Posterior cingulate gyrus (tissue), 11 donors: Measurements from ENCODE around the gene G6PD.
A peak's percentile ranks its signal among the peaks of the same experiment; 100 is the strongest.
"Not testable (repeated sequence)": the region's sequence is repeated elsewhere in the genome, so short reads cannot be mapped to it uniquely, and the experiment has no call there.

ENCODE experiments used
- DNase-seq, 10 donors: peaks; one replicate each; pipeline versions ENCODE4 v3.0.0 to v3.0.0-alpha.2; 2020 to 2021; ENCODE audit warnings: mixed read lengths in 3 of 10
- intact Hi-C: fragments of 100-400 bp; cut with DNase I; formaldehyde crosslinking; loops from one replicate; pipeline ENCODE4 v1.15.1; 2023

Gene G6PD

GRCh38 chrX:154546354-154547244 lies at the start of gene G6PD:
TSS of gene G6PD (minus strand) at chrX:154546846. CDS start at chrX:154546155, 691 bp downstream.
- intact Hi-C loops, result no loop called here
- DNase-seq, result peak in 5 of 10 donors; percentile 24 to 69 (median 56)

DNA sequence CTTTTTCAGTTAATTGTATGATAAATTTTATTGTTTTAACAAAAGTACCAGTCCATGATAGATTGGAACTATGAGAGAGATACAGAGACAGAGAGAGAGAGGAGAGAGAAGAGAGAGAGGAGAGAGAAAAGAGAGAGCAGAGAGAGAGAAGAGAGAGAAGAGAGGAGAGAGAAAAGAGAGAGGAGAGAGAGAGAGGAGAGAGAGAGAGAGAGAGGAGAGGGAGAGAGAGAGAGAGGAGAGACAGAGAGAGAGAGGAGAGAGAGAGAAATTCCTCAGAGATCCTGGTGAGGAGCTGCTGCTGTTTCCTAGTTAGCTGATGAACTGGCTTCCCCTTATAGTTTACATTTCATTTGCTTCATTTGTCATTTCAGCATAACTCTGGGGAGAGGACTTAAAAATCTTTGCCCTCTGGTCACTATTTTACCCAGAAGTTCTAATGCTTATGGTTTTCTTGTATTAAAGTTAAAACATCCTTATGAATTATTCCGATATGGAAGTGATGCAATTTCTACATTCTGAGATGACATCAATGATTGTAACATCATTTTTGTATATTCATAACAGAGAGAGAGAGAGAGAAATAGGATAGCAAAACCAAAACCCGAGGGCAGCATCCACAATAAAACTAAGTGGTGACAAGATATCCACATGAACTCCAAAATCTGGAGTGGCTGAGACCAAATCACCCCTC lies 49.1 kb upstream of the G6PD start:
- intact Hi-C loops, result no loop called here

DNA sequence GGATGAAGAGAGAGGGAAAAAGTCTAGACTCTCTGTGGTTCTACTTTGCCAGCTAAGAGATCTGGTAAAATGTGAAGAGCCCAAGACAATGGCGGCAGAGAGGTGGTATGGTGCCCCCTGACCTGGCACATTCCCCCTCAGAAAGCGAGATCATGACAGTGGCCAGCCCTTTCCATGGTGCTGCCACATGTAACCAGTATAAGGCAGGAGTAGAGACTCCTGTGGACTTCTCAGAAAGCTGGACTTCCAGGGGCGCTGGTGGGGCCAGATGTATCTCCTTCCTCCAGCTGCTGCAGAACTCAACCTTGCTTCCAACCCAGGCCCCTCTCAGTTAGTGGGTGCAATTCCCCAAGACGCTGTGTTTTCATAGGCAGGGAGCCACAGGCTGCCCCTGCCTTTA lies 47.8 kb upstream of the G6PD start:
- intact Hi-C loops, result no loop called here
- DNase-seq, result peak in 1 of 10 donors; percentile 32

More for the DNA sequence above, 49.1 kb upstream of the G6PD start:
- no peak for DNase-seq

GRCh38 chrX:154593201-154593600 lies 46.6 kb upstream of the G6PD start:
- peak in 1 of 10 donors; percentile 62 for DNase-seq
- intact Hi-C loops, result no loop called here

DNA sequence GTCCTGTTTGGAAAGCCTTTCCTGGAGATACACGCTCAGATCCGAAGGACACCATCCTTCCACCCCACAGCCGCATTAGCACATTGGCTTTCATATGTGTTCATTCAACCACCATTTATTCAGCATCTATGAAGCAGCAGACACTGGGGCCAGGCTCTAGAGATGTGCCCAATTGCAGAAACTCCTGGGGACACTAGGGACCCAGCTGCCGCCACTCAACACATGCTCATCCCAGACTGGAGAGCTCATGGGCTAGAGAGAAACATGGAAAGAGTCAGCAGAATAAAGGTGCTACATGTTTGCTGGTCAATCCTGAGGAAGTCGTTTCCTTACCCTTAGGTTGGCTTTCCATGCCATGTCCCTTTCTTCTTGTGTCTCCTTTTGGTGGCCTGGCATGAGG lies 45.9 kb upstream of the G6PD start:
- no peak for DNase-seq
- intact Hi-C loops, result no loop called here

- intact Hi-C loops, DNase-seq: not testable (repeated sequence)
Measured at GRCh38 chrX:154590415-154590814, 43.8 kb upstream of the G6PD start.

- DNase-seq, intact Hi-C loops: not testable (repeated sequence)
Measured at GRCh38 chrX:154584585-154585183, 38.0 kb upstream of the G6PD start, which contains the start of gene CTAG1A. TSS of gene CTAG1A (plus strand) at chrX:154585133. CDS start at chrX:154585207, 74 bp downstream.

- DNase-seq, intact Hi-C loops: not testable (repeated sequence)
Measured at GRCh38 chrX:154582994-154583393, 36.3 kb upstream of the G6PD start.

DNA sequence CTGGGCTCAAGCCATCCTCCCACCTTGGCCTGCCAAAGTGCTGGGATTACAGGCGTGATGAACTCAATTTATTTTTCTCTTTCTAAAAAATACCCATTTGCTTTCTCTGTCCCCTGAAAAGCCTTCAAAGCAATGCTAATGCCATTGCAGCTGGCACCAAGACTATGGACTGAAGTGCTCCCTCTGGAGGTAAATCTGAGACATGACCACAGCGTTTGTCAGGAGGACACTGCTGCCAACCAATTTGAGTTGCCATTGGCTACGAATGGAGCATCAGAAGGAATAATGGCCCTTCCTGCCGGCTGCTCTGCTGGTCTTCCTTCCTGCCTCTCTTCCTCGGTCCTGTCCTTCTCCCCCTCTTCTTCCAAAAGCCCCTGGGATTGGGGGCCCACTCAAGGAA lies 28.4 kb upstream of the G6PD start:
- intact Hi-C loops, result not testable (repeated sequence)

GRCh38 chrX:154573061-154573460 lies 26.4 kb upstream of the G6PD start:
- DNase-seq, intact Hi-C loops: not testable (repeated sequence)

More for the DNA sequence above, 28.4 kb upstream of the G6PD start:
- DNase-seq, result not testable (repeated sequence)

DNA sequence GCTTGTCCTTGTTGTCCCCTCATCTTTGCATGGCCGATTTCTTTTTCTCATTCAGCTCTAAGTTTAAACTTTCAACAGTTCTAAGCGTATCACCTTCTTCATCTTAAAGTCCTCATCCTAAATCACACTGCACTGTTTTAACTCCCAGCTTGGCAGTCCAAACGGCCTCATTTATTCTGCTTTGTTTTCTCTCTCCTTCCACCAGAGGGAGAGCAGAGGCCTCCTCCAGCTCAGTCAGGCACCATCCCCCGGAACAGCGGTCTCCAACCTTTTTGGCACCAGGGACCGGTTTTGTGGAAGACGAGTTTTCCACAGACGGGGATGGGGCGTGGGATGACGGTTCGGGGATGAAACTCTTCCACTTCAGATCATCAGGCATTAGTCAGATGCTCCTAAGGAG lies 23.7 kb upstream of the G6PD start:
- intact Hi-C loops, DNase-seq: not testable (repeated sequence)

DNA sequence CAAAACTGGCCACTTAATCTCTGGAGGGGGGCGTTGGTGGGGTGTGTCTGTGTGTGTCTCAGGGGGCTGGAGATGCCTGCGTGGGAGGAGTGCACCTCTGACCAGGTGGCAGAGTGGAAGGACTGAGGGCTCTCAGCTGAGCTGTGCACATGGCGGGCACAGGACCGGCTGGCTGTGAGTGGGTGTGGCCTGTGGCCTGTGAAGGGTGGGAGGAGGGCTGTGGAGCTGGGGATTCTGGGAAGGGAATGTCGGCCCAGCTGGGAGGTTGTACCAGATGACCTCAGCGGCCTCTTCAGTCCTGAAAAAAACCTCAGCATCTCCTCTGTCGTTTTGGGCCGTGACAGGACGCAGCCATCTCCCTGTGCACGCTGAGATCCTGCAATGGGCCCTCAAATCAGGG lies 15.6 kb upstream of the G6PD start:
- DNase-seq, intact Hi-C loops: not testable (repeated sequence)

DNA sequence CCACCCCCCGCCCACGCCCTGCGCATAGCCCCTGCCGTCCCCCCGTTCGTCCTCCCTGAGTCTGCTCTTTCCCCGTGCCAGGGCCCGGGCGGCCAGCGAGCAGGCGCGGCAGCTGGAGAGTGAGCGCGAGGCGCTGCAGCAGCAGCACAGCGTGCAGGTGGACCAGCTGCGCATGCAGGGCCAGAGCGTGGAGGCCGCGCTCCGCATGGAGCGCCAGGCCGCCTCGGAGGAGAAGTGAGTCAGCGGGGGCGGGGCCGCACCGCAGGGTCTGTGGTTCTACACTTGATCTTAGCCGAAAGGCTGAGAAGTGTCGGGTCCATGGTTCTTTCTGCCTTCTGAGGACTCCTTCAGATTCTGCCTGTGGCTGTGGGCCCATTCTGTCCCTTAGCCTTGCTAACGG lies 13.7 kb upstream of the G6PD start:
- intact Hi-C loops, result not testable (repeated sequence)
- peak in 2 of 10 donors; percentile 6 to 24 for DNase-seq

DNA sequence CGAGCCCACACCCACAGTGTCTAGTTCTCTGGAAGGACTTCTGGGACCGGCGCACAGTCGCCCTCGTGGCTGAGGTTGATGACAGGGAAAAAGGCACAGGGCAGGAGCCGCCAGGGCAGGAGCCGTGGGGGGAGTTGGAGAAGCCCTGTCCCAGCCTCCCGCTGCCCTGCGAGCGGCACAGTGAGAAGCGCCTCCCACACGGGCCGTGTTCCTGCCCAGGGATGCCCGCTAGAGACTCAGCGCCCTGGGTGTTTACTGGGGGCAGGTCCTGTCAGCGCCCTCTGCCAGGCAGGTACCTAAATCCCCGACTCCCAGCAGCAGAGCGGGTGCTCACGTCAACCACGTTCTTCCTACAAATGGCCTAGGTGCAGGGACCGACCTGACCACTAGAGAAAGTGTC lies 12.2 kb upstream of the G6PD start:
- DNase-seq, result peak in 3 of 10 donors; percentile 42 to 73 (median 50)
- intact Hi-C loops, result not testable (repeated sequence)

GRCh38 chrX:154558060-154558690 lies 11.5 kb upstream of the G6PD start:
- intact Hi-C loops, result not testable (repeated sequence)
- peak in 2 of 10 donors; percentile 5 to 67 for DNase-seq

GRCh38 chrX:154552112-154552806 lies 5.6 kb upstream of the G6PD start:
- DNase-seq, result peak in 1 of 10 donors; percentile 56
- intact Hi-C loops, result not testable (repeated sequence)

DNA sequence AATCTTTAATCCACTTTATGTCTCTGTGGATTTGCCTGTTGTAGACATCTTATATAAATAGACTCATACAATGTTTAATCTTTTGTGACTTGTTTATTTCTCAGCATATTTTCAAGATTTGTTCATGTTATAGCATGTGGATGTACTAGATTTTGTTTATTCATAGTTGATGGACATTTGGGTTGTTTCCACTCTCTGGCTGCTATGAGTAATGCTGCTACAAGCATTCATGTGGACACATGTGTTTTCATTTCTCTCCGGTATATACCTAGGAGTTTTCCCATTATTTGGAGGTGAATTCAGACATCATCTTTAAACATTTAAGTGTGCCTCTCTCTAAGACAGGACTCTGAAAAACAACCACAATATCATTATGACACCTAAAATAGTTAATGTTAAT lies 3.1 kb upstream of the G6PD start:
- intact Hi-C loops, result no loop called here
- DNase-seq, result no peak

DNA sequence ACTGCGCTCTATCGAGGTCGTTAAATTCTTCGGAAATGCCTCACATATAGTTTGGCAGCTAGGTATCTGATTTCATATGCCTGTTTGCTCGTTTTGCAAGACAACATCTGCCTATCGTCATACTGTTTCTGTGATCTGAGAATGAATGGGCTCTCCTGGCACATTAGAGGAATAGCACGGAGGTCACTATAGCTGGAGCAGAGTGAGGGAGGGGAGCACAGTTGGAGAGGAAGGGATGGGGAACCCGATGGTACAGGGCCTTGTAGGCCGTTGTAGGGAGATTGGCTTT lies 1.3 kb upstream of the G6PD start:
- DNase-seq, result peak in 1 of 10 donors; percentile 12

GRCh38 chrX:154547245-154548027 lies 790 bp upstream of the G6PD start, which contains the start of gene IKBKG:
TSS of gene IKBKG (plus strand) at chrX:154547620. CDS start at chrX:154552003, 4,383 bp downstream.
- intact Hi-C loops, result no loop called here
- peak; percentile 82 to 99 (median 89) for DNase-seq

More for the DNA sequence above, 1.3 kb upstream of the G6PD start:
- intact Hi-C loops, result no loop called here
